ENCODE results near the gene NBPF26. TPM values are rescaled to one million over a fixed set of nuclear protein-coding genes. Genes with fewer than 3 reads are reported as not detected.
"Not testable (repeated sequence)": the region's sequence is repeated elsewhere in the genome, so short reads cannot be mapped to it uniquely, and the experiment has no call there.

The NBPF26 gene
- total and polyA plus RNA-seq, 2 donors (not counting 1 experiment from before 2014, with no cell fraction given), result 18.6 to 29.0 TPM

DNA sequence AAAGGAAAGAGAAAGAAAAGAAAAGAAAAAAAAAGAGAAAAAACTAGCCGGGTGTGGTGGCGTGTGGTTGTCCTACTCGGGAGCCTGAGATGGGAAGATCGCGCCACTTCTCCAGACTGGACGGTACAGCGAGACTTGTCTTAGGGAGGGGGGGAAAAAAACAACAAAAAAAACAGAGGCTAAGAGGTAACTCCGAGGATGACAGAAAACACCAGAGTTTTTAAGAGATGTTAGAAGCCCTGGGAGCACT, 126.5 kb downstream of the NBPF26 start:
- H3K9me3 ChIP-seq (ENCODE audit: control extremely low read depth in 1 of 3, control insufficient read depth in 2 of 3, insufficient read depth in 1 of 3, low read length in 2 of 3); H3K79me2 ChIP-seq (ENCODE audit: control insufficient read depth, insufficient read depth, low read length); H3K4me1 ChIP-seq (ENCODE audit: control insufficient read depth in 2 of 2, insufficient read depth in 2 of 2, low read length in 2 of 2); ATAC-seq (ENCODE audit: low read depth); H2AFZ ChIP-seq (ENCODE audit: insufficient read depth, low read depth, low read length, poor library complexity, severe bottlenecking); H3K4me2 ChIP-seq (replicated peaks; ENCODE audit: low read depth, low read length, poor library complexity, severe bottlenecking); H3K27me3 ChIP-seq (replicated peaks in 1 of 4; ENCODE audit: control extremely low read depth in 1 of 4, control insufficient read depth in 3 of 4, insufficient read depth in 4 of 4, low read length in 3 of 4); H3K36me3 ChIP-seq (replicated peaks in 1 of 2; ENCODE audit: control extremely low read depth in 1 of 2, control insufficient read depth in 1 of 2, extremely low read depth in 1 of 2, insufficient read depth in 2 of 2, low read length in 1 of 2); H4K20me1 ChIP-seq (ENCODE audit: control insufficient read depth, insufficient read depth, low read length, poor library complexity, severe bottlenecking); H3K4me1 Mint-ChIP-seq; CTCF ChIA-PET; H3K9me3 Mint-ChIP-seq (ENCODE audit: insufficient read depth); H3K27me3 Mint-ChIP-seq; intact Hi-C loops (cut with micrococcal nuclease): not testable (repeated sequence)
- no CpG with 5 or more reads among the region's 8 CpGs for WGBS (ENCODE audit: insufficient coverage)
- Histone ChIP-seq H3K4me3 (ENCODE audit: control extremely low read depth in 1 of 5, extremely low read depth in 1 of 5, insufficient read depth in 1 of 5, low read depth in 2 of 5, low read length in 4 of 5) (peak overlapping the region in 4 of 5 experiments; percentile 17 to 52 (median 33)), H3K9ac (ENCODE audit: low read length) (peak overlapping the region; percentile 66), H3K27ac (ENCODE audit: low read length in 2 of 2) (peak overlapping the region in 1 of 2 donors; percentile 76)
- H3K27ac Mint-ChIP-seq, result peak overlapping the region; percentile 98
- H3K4me3 Mint-ChIP-seq, result peak overlapping the region; percentile 91
- POLR2A ChIA-PET, result interaction anchor here (0.6 to 1.2 kb wide), 2 partner anchors 92 to 979 kb away, joined by 4 to 8 read pairs; no protein-coding TSS in a partner anchor
- DNase-seq, result peak; percentile 72

GRCh38 chr1:120850537-120851421, 127.0 kb downstream of the NBPF26 start:
- H3K9me3 ChIP-seq (ENCODE audit: control extremely low read depth in 1 of 3, control insufficient read depth in 2 of 3, insufficient read depth in 1 of 3, low read length in 2 of 3); H3K27me3 Mint-ChIP-seq; H4K20me1 ChIP-seq (ENCODE audit: control insufficient read depth, insufficient read depth, low read length, poor library complexity, severe bottlenecking); H3K27me3 ChIP-seq (replicated peaks in 1 of 4; ENCODE audit: control extremely low read depth in 1 of 4, control insufficient read depth in 3 of 4, insufficient read depth in 4 of 4, low read length in 3 of 4); CTCF ChIA-PET; H3K4me1 Mint-ChIP-seq; H3K9me3 Mint-ChIP-seq (ENCODE audit: insufficient read depth); intact Hi-C loops (cut with micrococcal nuclease); H3K79me2 ChIP-seq (ENCODE audit: control insufficient read depth, insufficient read depth, low read length); H3K36me3 ChIP-seq (replicated peaks in 1 of 2; ENCODE audit: control extremely low read depth in 1 of 2, control insufficient read depth in 1 of 2, extremely low read depth in 1 of 2, insufficient read depth in 2 of 2, low read length in 1 of 2); H3K4me1 ChIP-seq (ENCODE audit: control insufficient read depth in 2 of 2, insufficient read depth in 2 of 2, low read length in 2 of 2): not testable (repeated sequence)
- peak overlapping the region in 4 of 5 experiments; percentile 17 to 52 (median 38) for H3K4me3 ChIP-seq (ENCODE audit: control extremely low read depth in 1 of 5, extremely low read depth in 1 of 5, insufficient read depth in 1 of 5, low read depth in 2 of 5, low read length in 4 of 5)
- H2AFZ ChIP-seq (ENCODE audit: insufficient read depth, low read depth, low read length, poor library complexity, severe bottlenecking), result peak overlapping the region; percentile 56
- ATAC-seq (ENCODE audit: low read depth) (peak; percentile 71), DNase-seq (peak; percentile 95)
- peak overlapping the region; percentile 28 for H3K4me2 ChIP-seq (replicated peaks; ENCODE audit: low read depth, low read length, poor library complexity, severe bottlenecking)
- POLR2A ChIA-PET, result interaction anchor here (0.6 to 1.2 kb wide), 2 partner anchors 91 to 979 kb away, joined by 4 to 8 read pairs; no protein-coding TSS in a partner anchor
- WGBS (ENCODE audit: insufficient coverage), result 0% methylated on average over 10 of the region's 50 CpGs
- Mint-ChIP-seq H3K4me3 (peak overlapping the region; percentile 91), H3K27ac (peak overlapping the region; percentile 98)
- peak overlapping the region; percentile 66 for H3K9ac ChIP-seq (ENCODE audit: low read length)
- H3K27ac ChIP-seq (ENCODE audit: low read length in 2 of 2), result peak overlapping the region; percentile 62 to 76

GRCh38 chr1:120858144-120858543, 134.4 kb downstream of the NBPF26 start:
- H3K9me3 Mint-ChIP-seq (ENCODE audit: insufficient read depth); H3K36me3 ChIP-seq (replicated peaks in 1 of 2; ENCODE audit: control extremely low read depth in 1 of 2, control insufficient read depth in 1 of 2, extremely low read depth in 1 of 2, insufficient read depth in 2 of 2, low read length in 1 of 2); H3K4me1 ChIP-seq (ENCODE audit: control insufficient read depth in 2 of 2, insufficient read depth in 2 of 2, low read length in 2 of 2); H3K27me3 Mint-ChIP-seq; H3K4me1 Mint-ChIP-seq; H4K20me1 ChIP-seq (ENCODE audit: control insufficient read depth, insufficient read depth, low read length, poor library complexity, severe bottlenecking); H3K4me2 ChIP-seq (replicated peaks; ENCODE audit: low read depth, low read length, poor library complexity, severe bottlenecking); H3K4me3 Mint-ChIP-seq; CTCF ChIA-PET; H3K4me3 ChIP-seq (ENCODE audit: control extremely low read depth in 1 of 5, extremely low read depth in 1 of 5, insufficient read depth in 1 of 5, low read depth in 2 of 5, low read length in 4 of 5); H3K9ac ChIP-seq (ENCODE audit: low read length); H3K9me3 ChIP-seq (ENCODE audit: control extremely low read depth in 1 of 3, control insufficient read depth in 2 of 3, insufficient read depth in 1 of 3, low read length in 2 of 3); POLR2A ChIA-PET; H3K27ac Mint-ChIP-seq; intact Hi-C loops (cut with micrococcal nuclease); H3K79me2 ChIP-seq (ENCODE audit: control insufficient read depth, insufficient read depth, low read length); ATAC-seq (ENCODE audit: low read depth); H3K27me3 ChIP-seq (replicated peaks in 1 of 4; ENCODE audit: control extremely low read depth in 1 of 4, control insufficient read depth in 3 of 4, insufficient read depth in 4 of 4, low read length in 3 of 4); DNase-seq; H2AFZ ChIP-seq (ENCODE audit: insufficient read depth, low read depth, low read length, poor library complexity, severe bottlenecking); H3K27ac ChIP-seq (ENCODE audit: low read length in 2 of 2): not testable (repeated sequence)
- no CpG with 5 or more reads among the region's 2 CpGs for WGBS (ENCODE audit: insufficient coverage)

DNA sequence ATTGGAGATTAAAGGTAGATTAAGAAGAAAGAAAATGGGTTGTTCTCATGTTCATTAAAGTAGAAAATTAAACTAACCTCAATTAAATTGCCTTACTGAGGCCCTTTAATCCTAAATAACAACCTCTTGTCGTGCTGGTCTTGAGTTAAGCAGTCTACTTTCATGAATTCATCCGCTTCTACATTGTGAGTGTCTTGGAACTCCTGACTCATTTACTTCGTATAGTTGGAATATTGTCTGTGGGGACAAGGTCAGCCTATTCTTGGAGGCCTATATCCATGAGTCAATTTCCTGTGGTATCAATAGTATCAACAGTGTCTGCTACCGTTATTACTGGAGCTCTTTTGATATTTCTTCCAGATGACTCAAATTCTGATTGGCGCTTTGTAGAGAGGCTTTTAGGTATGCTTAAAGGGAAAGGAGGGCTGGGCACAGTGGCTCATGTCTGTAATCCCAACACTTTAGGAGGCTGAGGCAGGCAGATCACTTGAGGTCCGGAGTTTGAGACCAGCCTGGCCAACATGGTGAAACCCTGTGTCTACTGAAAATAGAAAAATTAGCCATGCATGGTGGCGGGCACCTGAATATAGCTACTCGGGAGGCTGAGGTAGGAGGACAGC, 136.0 kb downstream of the NBPF26 start:
- H3K4me2 ChIP-seq (replicated peaks; ENCODE audit: low read depth, low read length, poor library complexity, severe bottlenecking); H4K20me1 ChIP-seq (ENCODE audit: control insufficient read depth, insufficient read depth, low read length, poor library complexity, severe bottlenecking); H3K9me3 Mint-ChIP-seq (ENCODE audit: insufficient read depth); ATAC-seq (ENCODE audit: low read depth); H3K4me3 ChIP-seq (ENCODE audit: control extremely low read depth in 1 of 5, extremely low read depth in 1 of 5, insufficient read depth in 1 of 5, low read depth in 2 of 5, low read length in 4 of 5); H3K27me3 Mint-ChIP-seq; POLR2A ChIA-PET; intact Hi-C loops (cut with micrococcal nuclease); H3K27ac ChIP-seq (ENCODE audit: low read length in 2 of 2); H3K27ac Mint-ChIP-seq; H3K9ac ChIP-seq (ENCODE audit: low read length); H3K79me2 ChIP-seq (ENCODE audit: control insufficient read depth, insufficient read depth, low read length); DNase-seq; H2AFZ ChIP-seq (ENCODE audit: insufficient read depth, low read depth, low read length, poor library complexity, severe bottlenecking); H3K9me3 ChIP-seq (ENCODE audit: control extremely low read depth in 1 of 3, control insufficient read depth in 2 of 3, insufficient read depth in 1 of 3, low read length in 2 of 3); H3K4me1 Mint-ChIP-seq; H3K36me3 ChIP-seq (replicated peaks in 1 of 2; ENCODE audit: control extremely low read depth in 1 of 2, control insufficient read depth in 1 of 2, extremely low read depth in 1 of 2, insufficient read depth in 2 of 2, low read length in 1 of 2); H3K27me3 ChIP-seq (replicated peaks in 1 of 4; ENCODE audit: control extremely low read depth in 1 of 4, control insufficient read depth in 3 of 4, insufficient read depth in 4 of 4, low read length in 3 of 4); H3K4me3 Mint-ChIP-seq; H3K4me1 ChIP-seq (ENCODE audit: control insufficient read depth in 2 of 2, insufficient read depth in 2 of 2, low read length in 2 of 2); CTCF ChIA-PET: not testable (repeated sequence)
- WGBS (ENCODE audit: insufficient coverage), result no CpG with 5 or more reads among the region's 8 CpGs

Data from B cell (primary cell).